ENCODE data around the gene LPP.

DNA sequence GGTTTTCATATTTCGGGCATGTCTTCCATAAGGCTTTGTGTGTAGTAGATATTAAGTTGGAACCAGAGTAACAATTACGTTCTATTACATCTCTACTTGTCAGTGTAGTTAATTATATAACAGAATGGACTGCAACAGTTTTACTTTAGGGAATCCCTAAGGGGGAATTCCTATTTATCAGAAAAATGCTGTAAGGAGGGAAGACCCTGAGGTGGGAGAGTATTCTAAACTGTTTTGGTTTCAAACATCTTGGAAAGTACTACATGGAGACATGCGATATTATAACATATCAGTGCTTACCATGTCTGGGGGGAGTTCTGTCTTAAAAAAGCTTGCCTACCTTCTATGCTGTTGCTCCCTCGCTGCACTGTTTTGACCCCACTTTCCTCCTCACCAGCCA lies 238.1 kb downstream of the LPP start:
- TF ChIP-seq, protein P1, sequence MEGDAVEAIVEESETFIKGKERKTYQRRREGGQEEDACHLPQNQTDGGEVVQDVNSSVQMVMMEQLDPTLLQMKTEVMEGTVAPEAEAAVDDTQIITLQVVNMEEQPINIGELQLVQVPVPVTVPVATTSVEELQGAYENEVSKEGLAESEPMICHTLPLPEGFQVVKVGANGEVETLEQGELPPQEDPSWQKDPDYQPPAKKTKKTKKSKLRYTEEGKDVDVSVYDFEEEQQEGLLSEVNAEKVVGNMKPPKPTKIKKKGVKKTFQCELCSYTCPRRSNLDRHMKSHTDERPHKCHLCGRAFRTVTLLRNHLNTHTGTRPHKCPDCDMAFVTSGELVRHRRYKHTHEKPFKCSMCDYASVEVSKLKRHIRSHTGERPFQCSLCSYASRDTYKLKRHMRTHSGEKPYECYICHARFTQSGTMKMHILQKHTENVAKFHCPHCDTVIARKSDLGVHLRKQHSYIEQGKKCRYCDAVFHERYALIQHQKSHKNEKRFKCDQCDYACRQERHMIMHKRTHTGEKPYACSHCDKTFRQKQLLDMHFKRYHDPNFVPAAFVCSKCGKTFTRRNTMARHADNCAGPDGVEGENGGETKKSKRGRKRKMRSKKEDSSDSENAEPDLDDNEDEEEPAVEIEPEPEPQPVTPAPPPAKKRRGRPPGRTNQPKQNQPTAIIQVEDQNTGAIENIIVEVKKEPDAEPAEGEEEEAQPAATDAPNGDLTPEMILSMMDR (IDR thresholded peaks at IDR 0.05; ENCODE audit: low read length): no peak
- TF ChIP-seq EZH2 (IDR thresholded peaks at IDR 0.05; ENCODE audit: borderline replicate concordance, low read length): no peak
